Astrocyte of the cerebellum (primary cell): ENCODE results near the gene DSN1.
A peak's percentile ranks its signal among the peaks of the same experiment; 100 is the strongest.

ENCODE experiments used
- DNase-seq: peaks from one replicate; pipeline ENCODE4 v3.0.0-alpha.2; 2011; ENCODE audit warnings: low read depth
- H3K4me3 ChIP-seq: 2 replicates; pipeline ENCODE4 v1.5.1; 2011; ENCODE audit warnings: mild to moderate bottlenecking, low read depth, low read length, moderate library complexity
- CTCF ChIP-seq: IDR thresholded peaks from 2 replicates; pipeline ENCODE4 v1.5.1; 2012; ENCODE audit warnings: low read length, low read depth, moderate library complexity, mild to moderate bottlenecking; ENCODE audit errors: missing control alignments
- in situ Hi-C: cut with HindIII; loops from 2 replicates; pipeline ENCODE4 v1.10.0; 2017; ENCODE audit warnings: low sequenced_read_pairs

DSN1 gene

GRCh38 chr20:36778831-36779655 lies 5.5 kb upstream of the DSN1 start:
- in situ Hi-C loops, result no loop called here
- no peak for TF ChIP-seq CTCF
- H3K4me3 ChIP-seq, result no peak overlapping the region
- no peak for DNase-seq

- in situ Hi-C loops, result no loop called here
- H3K4me3 ChIP-seq, result no peak overlapping the region
- TF ChIP-seq CTCF, result no peak
- no peak for DNase-seq
Observed at GRCh38 chr20:36777576-36777975, 4.0 kb upstream of the DSN1 start.

- in situ Hi-C loops, result no loop called here
- no peak for DNase-seq
- H3K4me3 ChIP-seq, result no peak overlapping the region
- TF ChIP-seq CTCF, result no peak
Observed at GRCh38 chr20:36777167-36777566, 3.6 kb upstream of the DSN1 start.

GRCh38 chr20:36775826-36776225 lies 2.3 kb upstream of the DSN1 start:
- TF ChIP-seq CTCF, result no peak
- DNase-seq, result no peak
- H3K4me3 ChIP-seq, result no peak overlapping the region
- in situ Hi-C loops, result no loop called here

GRCh38 chr20:36775196-36775595 lies 1.6 kb upstream of the DSN1 start:
- in situ Hi-C loops, result no loop called here
- DNase-seq, result no peak
- H3K4me3 ChIP-seq, result no peak overlapping the region
- TF ChIP-seq CTCF, result no peak

DNA sequence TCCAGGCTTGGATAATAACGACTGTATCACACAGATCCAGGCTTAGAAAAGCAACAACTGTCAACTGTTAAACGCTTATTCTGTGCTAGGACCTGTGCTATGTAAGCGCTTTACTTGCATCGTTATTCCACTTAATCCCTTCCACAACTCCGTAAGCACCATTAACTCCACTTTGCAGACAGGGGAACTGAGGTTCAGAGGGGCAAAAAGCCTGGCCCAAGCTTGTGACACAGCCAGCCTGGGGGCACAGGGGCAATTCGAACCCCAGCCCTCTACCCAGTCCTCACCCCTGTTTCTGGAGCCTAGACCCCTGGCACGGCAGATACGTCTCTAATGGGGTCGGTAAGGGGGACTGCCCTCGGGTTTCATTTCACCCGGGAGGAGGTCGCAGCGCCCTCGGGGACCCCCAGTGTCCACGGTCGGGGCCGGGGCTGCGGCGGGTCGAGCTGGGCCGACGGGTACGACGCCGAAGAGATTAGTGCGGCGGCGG lies 411 bp downstream of the DSN1 start:
- no peak for DNase-seq
- in situ Hi-C loops, result loop anchor here (25.0 kb wide), 2 partner anchors 211 to 286 kb away; partner anchors contain the start of gene TGIF2

More for the DNA sequence above, 411 bp downstream of the DSN1 start:
- no peak for TF ChIP-seq CTCF
- peak overlapping the region; percentile 70 for H3K4me3 ChIP-seq
